HG02763 (cell line): ENCODE measurements around the gene METTL8.

Experiments
- ATAC-seq: cut with Tn5 transposase; IDR thresholded peaks from one replicate; pipeline ENCODE4 v1.9.1; 2021; ENCODE audit warnings: mild to moderate bottlenecking, moderate library complexity; ENCODE audit not compliant: unreplicated experiment

Gene METTL8

DNA sequence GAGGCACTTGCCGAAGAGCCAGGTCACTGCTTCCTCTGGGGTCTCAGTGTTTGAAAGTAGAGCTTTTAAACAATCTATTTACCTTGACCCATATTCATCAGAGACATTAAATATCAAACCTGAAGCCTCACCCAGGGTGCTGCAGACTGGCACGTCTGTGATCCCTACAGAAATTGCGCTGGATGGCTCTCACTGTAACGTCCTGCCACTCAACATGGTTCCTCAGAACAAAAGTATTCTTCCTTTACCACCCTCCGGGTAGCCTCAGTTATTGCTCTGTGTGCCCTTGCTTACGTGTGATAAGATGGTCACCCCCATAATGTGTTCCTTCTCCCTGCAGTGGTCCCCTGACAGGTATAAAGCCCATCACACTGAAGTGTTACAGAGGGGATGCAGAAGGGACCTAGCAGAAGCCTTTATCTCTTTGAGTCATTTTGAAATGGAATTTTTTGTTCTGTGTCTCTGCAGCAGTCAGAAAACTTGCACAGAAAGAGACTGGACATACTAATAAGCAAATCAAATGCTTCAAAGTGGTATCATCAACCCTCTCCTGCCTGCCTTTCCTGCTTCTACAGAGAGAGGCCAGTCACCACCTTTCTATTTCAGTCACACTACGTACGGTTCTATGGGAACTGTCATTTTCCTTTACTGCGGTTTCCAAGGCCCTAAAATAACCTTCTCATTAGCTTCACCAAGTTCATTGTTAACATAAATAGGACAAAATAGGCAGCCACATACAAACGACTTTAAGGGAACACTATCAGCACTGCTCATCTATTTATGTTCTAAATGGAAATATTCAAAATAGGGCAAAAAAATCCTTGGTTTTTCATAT is 86.8 kb downstream of the METTL8 start:
- peak; percentile 57 for ATAC-seq

DNA sequence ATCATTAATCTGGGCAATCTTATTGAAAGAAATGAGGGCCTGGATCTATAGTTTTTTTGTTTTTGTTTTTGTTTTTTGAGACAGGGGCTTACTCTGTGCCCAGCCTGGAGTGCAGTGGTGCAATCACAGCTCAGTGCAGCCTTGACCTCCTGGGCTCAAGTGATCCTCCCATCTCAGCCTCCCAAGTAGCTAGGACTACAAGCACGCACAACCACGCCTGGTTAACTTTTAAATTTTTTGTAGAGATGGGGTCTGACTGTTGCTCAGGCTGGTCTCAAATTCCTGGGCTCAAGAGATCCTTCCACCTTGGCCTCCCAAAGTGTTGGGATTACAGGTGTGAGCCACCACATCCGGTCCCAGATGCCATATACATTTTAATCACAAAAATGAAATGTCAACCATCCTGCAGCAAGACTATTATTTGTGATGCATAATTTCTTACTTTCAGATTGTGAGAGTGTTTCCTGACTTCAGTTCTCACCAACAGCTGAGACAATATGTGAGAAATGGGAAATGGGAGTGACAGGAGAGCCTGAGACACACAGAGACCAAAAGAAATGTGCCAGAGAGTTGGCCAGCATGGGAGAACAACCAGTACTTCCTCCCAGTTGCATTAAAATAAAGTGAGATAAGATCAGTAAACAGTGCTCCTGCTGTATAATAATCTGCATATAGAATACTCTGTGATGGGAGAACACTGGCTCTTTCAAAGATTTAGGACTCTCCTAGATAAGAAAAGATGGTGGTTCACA is 87.6 kb downstream of the METTL8 start:
- ATAC-seq, result no peak

DNA sequence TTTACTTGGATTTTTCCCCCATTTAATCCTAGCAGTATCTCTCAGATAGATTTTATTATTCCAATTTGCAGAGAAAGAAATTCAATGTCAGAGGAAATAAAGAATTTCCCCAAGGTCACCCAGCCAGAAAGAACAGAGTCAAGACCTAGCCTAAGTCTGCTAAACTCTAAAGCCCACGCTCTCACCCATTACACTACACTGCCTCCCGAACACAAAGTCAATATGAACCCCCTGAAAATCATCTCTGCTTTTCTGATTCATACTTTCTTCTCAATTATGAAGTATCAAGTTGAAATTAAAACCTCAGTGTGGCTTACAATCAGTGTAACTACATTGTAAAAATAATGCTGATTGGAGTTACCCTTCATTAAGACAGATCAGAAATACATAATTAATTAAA is 89.6 kb downstream of the METTL8 start:
- ATAC-seq, result no peak

DNA sequence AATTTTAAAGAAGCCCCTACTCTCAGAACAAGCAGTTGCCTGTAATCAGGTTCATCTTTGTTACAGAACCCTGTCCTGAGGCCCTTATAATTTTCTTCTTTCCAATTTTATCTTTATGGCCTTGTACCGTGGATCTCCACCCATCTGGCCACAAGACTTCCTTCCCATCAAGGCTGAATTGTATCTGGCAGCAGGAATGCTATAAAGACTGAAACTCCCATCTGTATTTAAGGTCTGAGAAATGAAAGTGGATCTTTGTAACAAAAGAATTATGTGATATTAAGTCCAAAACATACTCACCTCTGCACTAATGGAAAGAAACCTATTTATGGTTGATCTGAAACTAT is 91.8 kb downstream of the METTL8 start:
- ATAC-seq, result no peak

DNA sequence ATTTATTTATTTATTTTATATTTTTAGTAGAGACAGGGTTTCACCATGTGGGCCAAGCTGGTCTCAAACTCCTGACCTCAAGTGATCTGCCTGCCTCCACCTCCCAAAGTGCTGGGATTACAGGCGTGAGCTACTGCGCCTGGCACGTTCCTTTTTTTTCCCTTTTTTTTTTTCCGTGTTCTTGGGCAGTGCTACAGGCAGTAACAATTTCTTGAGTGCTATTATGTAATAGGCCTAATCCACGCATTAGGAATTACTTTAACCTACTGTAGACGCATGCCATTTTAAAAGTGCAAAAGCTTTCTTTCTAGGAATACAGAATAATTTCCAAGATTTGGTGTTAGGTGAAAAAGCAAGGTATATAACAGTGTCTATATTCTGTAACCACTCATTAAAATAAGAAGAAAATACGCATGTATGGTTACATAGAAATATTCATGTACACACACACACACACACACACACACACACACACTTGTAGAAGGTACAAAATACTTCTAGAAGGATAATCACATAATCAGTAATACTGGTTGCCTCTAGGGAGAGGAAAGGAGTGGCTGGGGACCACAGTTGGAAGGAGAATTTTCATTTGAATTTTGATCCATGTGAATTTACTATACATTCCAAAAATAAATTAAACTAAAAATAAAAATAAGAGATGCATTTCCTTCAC is 92.3 kb downstream of the METTL8 start:
- ATAC-seq, result no peak

DNA sequence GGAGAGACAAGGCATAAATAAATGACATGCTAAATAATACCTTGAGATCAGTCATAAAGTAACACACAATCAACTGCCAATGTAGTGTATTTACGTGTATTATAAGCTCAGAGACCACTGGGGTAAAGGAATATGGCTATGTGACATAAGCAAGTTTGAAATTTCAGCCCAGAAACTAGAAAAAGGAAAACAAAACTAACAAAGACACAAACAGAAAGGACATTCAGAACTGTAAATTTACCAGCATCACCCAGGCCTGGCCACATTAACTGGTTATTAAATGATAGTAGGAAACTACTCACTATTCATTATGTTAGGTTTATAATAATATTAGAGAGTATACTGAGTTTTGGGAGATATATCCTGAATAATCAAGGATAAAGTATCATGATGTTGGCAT is 98.8 kb downstream of the METTL8 start:
- ATAC-seq, result no peak

DNA sequence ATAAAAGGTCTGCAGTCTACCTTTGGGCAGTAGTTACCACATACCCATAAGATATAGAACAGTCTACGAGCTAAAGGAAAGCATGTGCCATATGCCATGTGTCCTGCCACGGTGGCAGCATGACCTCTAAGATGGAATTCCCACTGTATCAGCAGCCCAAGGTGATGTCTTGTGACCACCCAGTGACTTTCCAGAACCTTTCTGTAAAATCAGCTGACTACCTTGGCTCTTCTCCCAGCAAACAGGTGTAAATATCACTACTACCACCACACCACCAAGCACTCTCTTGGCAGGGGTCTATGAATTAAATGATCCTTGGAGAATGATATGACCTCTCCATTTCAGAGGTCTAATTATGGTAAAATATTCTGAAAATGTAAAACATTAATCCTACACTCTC is 99.6 kb downstream of the METTL8 start:
- ATAC-seq, result no peak

DNA sequence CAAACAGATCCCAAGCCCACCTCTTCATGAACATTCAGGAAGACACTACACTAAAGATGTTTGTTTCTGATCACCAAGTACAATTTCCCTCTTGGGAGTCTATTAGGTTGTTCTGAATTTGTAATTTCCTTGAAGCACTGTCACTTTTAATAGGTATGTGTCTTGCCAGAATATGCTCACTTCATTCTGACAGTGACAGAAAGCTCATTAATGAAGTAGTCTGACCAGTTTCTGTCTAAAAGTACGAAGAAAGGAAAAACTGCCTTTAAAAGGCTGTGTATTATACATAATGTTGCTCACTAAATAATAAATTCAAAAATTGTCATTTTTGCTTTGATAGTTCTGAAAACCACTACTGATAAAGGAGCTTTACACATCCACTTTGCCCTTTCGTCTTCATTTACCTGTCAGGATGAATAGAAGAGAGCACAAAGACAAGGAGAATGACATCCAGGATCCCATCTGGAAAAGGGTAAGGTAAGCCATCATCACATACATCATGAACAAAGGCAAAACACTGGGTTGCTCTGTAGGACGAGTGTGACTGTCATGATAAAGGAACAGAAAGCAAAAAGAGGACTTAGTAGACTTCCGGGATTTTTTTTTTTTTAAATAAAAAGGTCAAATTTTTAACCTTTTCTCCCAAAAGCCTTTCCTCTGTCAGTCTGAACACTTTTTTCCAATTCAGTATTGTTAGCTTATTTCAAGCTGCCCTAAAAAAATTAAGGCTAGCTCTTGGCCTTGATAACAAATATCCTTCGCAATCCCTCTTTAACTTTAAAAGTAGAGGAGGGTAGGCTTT is 103.4 kb downstream of the METTL8 start:
- no peak for ATAC-seq

DNA sequence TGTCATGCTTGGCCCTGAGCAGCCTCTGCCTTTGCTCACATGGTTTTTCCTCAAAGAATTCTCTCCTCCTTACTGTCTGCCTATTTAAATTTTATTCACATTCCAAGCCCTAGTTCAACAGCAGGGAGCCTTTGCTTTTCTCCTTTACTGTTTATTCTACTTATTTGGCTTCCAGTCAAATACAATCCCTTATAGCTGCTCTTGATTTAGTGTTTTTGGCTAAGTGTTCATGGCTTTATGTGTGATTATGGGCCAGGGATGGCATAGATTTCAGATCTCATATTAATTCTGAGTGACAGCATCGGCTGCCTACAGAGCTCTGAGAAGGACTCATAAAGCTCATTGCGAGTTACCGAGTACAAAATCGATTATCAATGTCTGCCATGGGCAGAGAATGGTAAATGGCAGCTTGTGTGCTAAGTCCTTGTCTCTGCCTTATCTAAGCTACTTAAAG is 106.7 kb downstream of the METTL8 start:
- ATAC-seq, result no peak

DNA sequence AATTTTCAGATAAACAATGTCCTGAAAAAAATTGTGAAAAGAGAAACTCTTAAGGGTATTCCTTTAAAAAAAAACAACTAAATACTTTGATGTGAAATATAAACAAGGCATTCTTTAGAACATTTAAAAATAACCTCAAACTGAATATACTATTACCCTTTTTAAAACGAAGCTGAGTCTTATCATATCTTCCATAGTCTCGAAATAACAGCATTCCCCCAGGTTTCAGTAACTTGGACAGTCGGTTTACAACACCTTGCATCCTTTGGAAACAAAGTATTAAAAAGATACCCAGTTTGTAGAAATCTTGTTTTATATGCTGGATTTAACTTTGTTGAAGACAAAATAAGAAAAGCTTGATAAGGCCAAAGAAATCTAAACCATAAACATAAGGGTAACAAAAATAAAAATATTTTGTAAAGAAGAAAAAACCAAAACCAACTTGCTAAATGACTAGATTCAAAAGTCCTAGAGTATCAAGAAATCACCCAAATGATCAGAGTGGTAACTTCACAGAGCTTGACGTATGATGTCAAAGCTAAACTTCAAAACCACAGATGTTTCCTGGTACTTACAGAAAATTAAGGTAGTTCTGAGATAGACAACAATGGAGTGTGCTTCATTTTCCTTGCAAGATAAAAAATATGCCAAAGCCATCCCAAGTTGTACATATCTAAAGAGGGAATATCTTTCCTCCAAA is 107.8 kb downstream of the METTL8 start:
- ATAC-seq, result no peak

DNA sequence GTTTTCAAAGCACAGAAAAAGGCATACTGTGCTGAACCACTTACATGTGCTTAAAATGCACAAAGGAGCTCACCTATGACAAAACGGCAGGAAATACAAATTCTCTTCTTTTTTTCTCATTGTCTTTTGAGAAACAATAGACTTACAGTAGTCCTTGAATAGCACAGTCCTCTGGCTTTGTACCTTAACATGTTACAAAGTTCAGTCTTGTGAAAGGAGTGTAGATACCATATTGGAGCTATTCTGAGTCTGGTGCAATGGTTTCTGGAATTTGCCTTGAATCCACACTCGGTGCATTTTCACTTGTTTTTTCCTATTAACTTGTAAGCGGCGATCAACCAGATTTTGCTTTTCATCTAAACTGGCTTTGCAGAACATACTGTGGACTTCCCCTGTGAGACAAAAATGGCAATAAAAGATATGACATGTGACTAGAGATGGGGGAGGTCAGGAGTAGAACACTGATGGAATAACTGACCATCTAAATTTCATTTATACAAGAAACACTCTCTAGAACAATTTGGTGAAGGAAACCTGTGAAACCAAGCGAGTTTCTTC is 109.7 kb downstream of the METTL8 start:
- ATAC-seq, result no peak

DNA sequence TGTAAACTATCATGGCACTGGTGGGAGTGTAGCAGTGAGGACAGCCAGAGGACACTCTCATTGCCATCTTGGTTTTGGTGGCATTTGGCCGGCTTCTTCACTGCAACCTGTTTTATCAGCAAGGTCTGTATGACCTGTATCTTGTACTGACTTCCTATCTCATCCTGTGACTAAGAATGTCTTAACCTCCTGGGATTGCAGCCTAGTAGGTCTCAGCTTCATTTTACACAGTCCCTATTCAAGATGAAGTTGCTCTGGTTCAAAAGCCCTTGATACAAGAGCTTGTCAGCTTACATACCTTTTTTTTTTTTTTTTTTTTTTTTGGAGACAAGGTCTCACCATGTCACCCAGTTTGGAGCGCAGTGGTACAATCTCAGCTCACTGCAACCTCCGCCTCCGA is 110.9 kb downstream of the METTL8 start:
- no peak for ATAC-seq

DNA sequence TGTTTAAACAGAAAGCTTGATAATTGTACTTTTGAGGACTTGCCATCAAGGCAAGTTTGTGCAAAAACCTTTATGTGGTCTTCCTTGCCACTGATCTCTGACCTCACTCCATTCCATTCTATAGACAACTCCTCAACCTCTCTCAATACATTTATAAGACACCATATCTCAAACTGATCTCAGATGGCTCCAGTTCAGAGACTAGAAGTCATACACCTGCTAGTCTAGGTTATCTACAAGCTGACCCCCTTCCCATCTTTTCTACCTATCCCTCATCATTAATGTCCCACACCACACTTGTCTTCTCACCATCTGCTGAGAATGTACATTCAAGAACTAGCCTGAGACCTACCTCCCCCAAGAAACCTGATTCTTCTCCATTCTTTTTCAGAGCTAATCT is 113.1 kb downstream of the METTL8 start:
- ATAC-seq, result no peak

DNA sequence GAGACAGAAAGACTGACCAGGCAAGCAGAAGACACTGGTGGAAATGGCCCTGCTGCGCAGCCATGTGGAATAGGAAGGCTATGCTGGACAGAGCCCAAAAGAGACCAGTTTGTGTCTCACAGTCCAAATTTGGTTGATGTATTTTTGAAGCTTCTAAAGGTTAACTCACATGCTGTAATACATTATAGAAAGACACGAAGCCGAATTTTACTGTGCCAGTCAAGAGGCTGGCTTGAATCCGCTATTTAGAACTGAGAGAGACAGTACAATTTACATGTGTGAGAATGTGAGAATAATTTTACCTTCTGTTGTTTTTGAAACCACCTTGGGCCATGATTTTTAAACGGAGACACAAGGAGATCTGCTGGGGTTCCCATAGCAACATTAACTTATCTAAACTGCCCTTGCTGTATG is 113.6 kb downstream of the METTL8 start:
- ATAC-seq, result peak; percentile 30

DNA sequence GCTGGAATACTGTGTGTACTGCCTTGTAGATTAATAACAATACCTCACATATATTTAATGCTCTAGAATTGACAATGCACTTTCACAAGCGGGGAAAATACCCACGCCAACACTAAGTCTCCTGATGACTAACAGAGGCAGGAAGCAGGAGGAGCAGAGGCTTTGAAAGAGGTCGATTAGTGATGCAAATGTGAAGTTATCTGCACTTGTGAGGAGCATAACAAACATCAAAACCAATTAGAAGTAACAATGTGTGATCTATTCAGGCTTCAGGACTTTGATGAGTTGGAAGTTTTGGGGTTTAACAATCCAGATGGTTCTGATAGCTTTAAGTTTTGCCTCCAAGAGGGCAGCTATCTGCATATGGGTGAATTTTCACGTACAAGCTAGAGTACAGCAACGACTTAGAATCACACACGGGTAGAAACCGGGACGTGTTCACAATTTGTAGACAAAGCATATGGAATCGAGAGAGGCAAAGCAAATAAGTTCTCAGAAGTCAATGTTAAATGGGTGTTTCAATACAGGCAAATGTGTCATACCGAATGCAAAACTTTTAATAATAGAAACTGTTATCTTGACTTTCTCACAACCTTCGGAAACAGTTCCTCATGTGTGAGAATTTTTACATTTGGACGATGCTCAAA is 114.5 kb downstream of the METTL8 start:
- peak; percentile 44 for ATAC-seq

DNA sequence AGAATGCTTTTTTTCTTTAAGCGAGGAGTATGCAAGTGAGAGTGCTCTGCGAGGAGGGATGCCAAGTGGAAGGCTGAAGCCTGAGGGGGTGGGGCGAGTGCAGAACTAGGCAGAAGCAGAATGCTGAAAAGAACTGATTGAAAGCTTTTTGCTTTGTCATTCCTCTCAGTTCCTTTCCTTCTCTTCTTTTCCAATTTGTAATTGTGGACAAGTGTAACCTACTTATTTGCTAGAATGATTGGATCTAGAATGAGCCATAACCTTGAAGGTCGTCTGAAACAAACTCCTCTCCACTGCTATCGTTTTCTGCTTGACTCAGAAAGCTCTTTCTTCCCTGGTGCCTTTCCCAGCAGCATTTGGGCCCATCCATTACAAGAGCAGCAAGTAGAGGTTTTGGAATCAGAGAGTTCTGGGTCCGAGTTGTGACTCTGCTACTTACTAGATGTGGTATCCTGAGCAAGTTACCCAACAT is 115.3 kb downstream of the METTL8 start:
- ATAC-seq, result no peak

DNA sequence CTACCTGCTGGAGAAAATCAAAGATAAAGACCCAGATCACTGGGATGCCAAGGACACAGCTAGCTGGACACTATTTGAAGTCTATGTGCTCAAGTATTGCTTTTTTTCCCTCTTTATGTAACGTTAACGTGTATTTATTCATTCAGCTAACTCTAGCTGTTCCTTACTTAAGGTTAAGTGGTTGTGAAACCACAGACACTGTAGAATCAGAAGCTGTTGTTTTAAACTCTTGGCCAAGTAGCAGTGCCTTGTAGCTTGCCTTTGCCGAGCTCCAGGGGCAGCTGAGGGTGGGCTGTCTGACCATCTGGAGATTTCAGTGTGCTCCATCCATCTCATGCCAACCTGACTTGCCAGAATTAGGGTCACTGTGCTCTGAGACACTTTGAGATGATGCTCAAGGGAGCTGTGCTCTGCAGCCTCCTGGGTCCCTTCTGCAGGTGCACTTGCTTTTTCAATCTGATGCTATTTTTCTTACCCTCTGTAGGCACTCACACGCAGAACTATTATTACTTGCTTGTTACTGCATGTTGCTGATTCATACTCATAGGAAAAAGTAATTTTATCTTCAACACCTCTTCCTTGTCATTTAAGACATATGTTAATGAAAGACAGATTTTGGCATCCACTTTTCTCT is 116.2 kb downstream of the METTL8 start:
- ATAC-seq, result peak; percentile 26

DNA sequence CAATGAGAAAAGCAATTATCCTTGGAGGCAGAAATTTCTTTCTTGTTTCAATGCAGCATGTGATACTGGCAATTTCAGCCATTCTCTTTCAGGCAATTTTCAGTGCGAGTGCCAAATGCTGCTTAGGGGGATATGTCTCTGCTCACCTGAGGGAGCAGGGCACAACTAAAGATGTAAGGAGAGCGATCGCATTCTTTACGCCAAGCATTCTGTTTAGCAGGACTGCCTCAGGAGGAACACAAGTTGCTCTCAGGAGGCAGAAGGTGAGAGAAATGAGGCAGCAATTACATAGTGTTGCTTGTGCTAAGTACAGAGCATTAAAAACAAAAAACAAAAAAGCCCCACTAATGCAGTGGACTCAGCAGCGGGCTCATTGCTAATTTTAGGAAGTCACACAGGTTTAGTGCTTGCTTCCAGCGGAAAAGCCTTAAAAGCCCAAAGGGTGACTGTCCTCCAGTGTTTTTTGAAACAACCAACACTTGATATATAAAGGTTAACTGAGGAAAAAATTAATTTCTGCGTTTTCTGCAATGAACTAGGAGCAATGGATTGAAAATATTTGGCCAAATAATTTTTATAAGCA is 116.9 kb downstream of the METTL8 start:
- ATAC-seq, result no peak

DNA sequence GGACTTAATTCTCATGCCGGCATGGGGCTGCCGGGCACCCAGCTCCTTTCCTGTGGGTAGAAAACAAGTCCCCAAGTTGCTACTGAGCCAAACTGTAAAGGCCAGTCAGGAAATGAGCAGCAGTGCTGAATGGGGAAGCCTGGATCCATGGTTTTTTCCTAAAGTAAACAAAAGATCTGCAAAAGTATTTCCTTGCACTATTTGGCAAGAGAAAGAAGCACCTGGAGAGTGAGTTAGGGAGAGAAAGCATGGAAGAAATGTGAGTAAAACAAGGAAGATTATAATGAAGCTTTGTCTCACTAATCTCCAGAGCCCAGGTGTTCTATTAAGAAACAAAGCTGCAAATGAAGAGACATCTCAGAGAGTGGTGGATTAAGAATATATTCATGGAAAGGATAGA is 117.6 kb downstream of the METTL8 start:
- ATAC-seq, result no peak
